Activated CD8-positive, alpha-beta T cell treated with anti-CD3 and anti-CD28 coated beads, Interleukin-2, amount 10 ng/mL, durations not matched to agents 7 days and 5 days (primary cell): ENCODE results near the gene ZNF469. TPM values are rescaled to one million over a fixed set of nuclear protein-coding genes. Genes with fewer than 3 reads are reported as not detected.
A peak's percentile ranks its signal among the peaks of the same experiment; 100 is the strongest.
"Not testable (repeated sequence)": the region's sequence is repeated elsewhere in the genome, so short reads cannot be mapped to it uniquely, and the experiment has no call there.

Experiments
- ATAC-seq: fragments of 150-1000 bp; cut with Tn5 transposase; one replicate; pipeline ENCODE4 v1.10.0; 2021; ENCODE audit warnings: moderate library complexity
- CTCF ChIA-PET: fragments of 350-600 bp; sonication (Branson Sonifier 250); formaldehyde crosslinking; loops from one replicate; lab custom pipeline; 2021; ENCODE audit warnings: antibody characterized with exemption; lab: Charles Lee
- POLR2A ChIA-PET: fragments of 350-600 bp; sonication (Branson Sonifier 250); formaldehyde crosslinking; loops from one replicate; lab custom pipeline; 2021; ENCODE audit warnings: antibody characterized with exemption; lab: Charles Lee
- DNase-seq: peaks from one replicate; pipeline ENCODE4 v3.0.0-alpha.2; 2020
- H3K27ac Mint-ChIP-seq: one replicate; pipeline ENCODE4 v1.8.0; 2021; ENCODE audit warnings: mild to moderate bottlenecking, mixed read lengths
- H3K27me3 Mint-ChIP-seq: one replicate; pipeline ENCODE4 v1.8.0; 2021; ENCODE audit warnings: low read depth, mixed read lengths
- H3K36me3 Mint-ChIP-seq: one replicate; pipeline ENCODE4 v1.8.0; 2021; ENCODE audit warnings: low read depth, mixed read lengths
- H3K4me1 Mint-ChIP-seq: one replicate; pipeline ENCODE4 v1.8.0; 2021; ENCODE audit warnings: low read depth, mixed read lengths
- H3K4me3 Mint-ChIP-seq: one replicate; pipeline ENCODE4 v1.8.0; 2021; ENCODE audit warnings: mild to moderate bottlenecking, mixed read lengths
- H3K9me3 Mint-ChIP-seq: one replicate; pipeline ENCODE4 v1.8.0; 2022; ENCODE audit warnings: mixed read lengths; ENCODE audit not compliant: insufficient read depth
- total RNA-seq, 2 experiments: library from RNA; stranded (reverse); gene quantifications; one replicate each; pipeline ENCODE4 v1.2.3, GENCODE V29; 2021

Gene ZNF469
- total RNA-seq, 2 experiments from 2014 or later = 0.66 to 0.83 TPM

GRCh38 chr16:88405216-88406060, 22.7 kb downstream of the ZNF469 start:
- ChIA-PET POLR2A (no interaction called here), CTCF (no interaction called here)
- Mint-ChIP-seq H3K36me3 (no peaks in the 10 kb centered on the region), H3K4me1 (peaks cover 14% of the 10 kb centered on the region), H3K9me3 (no peaks in the 10 kb centered on the region), H3K4me3 (no peak overlapping the region), H3K27ac (no peak overlapping the region), H3K27me3 (no peaks in the 10 kb centered on the region)
- no peak for ATAC-seq
- no peak for DNase-seq

- DNase-seq = no peak
- H3K4me3 Mint-ChIP-seq = no peak overlapping the region
- CTCF ChIA-PET = no interaction called here
- POLR2A ChIA-PET = interaction anchor here (0.6 kb wide), 1 partner anchor 1800 kb away, joined by 3 read pairs; no protein-coding TSS in a partner anchor
- H3K4me1 Mint-ChIP-seq = peaks cover 14% of the 10 kb centered on the region
- peak overlapping the region; percentile 43 for H3K27ac Mint-ChIP-seq
- no peaks in the 10 kb centered on the region for H3K9me3 Mint-ChIP-seq
- no peaks in the 10 kb centered on the region for H3K27me3 Mint-ChIP-seq
- no peaks in the 10 kb centered on the region for H3K36me3 Mint-ChIP-seq
- no peak for ATAC-seq
Measured at GRCh38 chr16:88406096-88407041, 23.6 kb downstream of the ZNF469 start.

GRCh38 chr16:88407042-88407420, 24.3 kb downstream of the ZNF469 start:
- ATAC-seq (no peak), DNase-seq (no peak)
- Mint-ChIP-seq H3K36me3 (no peaks in the 10 kb centered on the region), H3K27ac (no peak overlapping the region), H3K27me3 (no peaks in the 10 kb centered on the region), H3K4me3 (no peak overlapping the region), H3K9me3 (no peaks in the 10 kb centered on the region), H3K4me1 (peaks cover 14% of the 10 kb centered on the region)
- ChIA-PET POLR2A (no interaction called here), CTCF (no interaction called here)

- POLR2A ChIA-PET = no interaction called here
- H3K4me1 Mint-ChIP-seq = peaks cover 14% of the 10 kb centered on the region
Measured at GRCh38 chr16:88407807-88408206, 25.0 kb downstream of the ZNF469 start.

GRCh38 chr16:88408561-88409142, 25.9 kb downstream of the ZNF469 start:
- Mint-ChIP-seq H3K27me3 (no peaks in the 10 kb centered on the region), H3K27ac (no peak overlapping the region), H3K36me3 (no peaks in the 10 kb centered on the region), H3K4me1 (peaks cover 14% of the 10 kb centered on the region), H3K9me3 (no peaks in the 10 kb centered on the region), H3K4me3 (no peak overlapping the region)
- ChIA-PET POLR2A (no interaction called here), CTCF (no interaction called here)
- ATAC-seq = no peak
- DNase-seq = no peak

More at GRCh38 chr16:88407807-88408206, 25.0 kb downstream of the ZNF469 start:
- CTCF ChIA-PET = interaction anchor here (0.8 kb wide), 1 partner anchor 120 kb away, joined by 3 read pairs; no protein-coding TSS in a partner anchor
- Mint-ChIP-seq H3K36me3 (no peaks in the 10 kb centered on the region), H3K27ac (peak overlapping the region; percentile 78), H3K4me3 (peak overlapping the region; percentile 22), H3K9me3 (no peaks in the 10 kb centered on the region), H3K27me3 (no peaks in the 10 kb centered on the region)
- ATAC-seq (peak; percentile 16), DNase-seq (peak; percentile 28)

GRCh38 chr16:88409296-88410065, 26.7 kb downstream of the ZNF469 start:
- DNase-seq (no peak), ATAC-seq (no peak)
- Mint-ChIP-seq H3K9me3 (no peaks in the 10 kb centered on the region), H3K27me3 (no peaks in the 10 kb centered on the region), H3K4me1 (peaks cover 14% of the 10 kb centered on the region), H3K27ac (peak overlapping the region; percentile 42), H3K4me3 (no peak overlapping the region), H3K36me3 (no peaks in the 10 kb centered on the region)
- ChIA-PET CTCF (no interaction called here), POLR2A (no interaction called here)

GRCh38 chr16:88410297-88410968, 27.7 kb downstream of the ZNF469 start:
- H3K4me1 Mint-ChIP-seq = peaks cover 14% of the 10 kb centered on the region
- DNase-seq, POLR2A ChIA-PET, CTCF ChIA-PET, H3K4me3 Mint-ChIP-seq, H3K36me3 Mint-ChIP-seq, ATAC-seq, H3K27me3 Mint-ChIP-seq, H3K9me3 Mint-ChIP-seq, H3K27ac Mint-ChIP-seq: not testable (repeated sequence)

GRCh38 chr16:88411951-88412576, 29.3 kb downstream of the ZNF469 start:
- no peak for DNase-seq
- Mint-ChIP-seq H3K4me3 (no peak overlapping the region), H3K4me1 (peaks cover 14% of the 10 kb centered on the region), H3K9me3 (no peaks in the 10 kb centered on the region), H3K27me3 (no peaks in the 10 kb centered on the region), H3K36me3 (no peaks in the 10 kb centered on the region), H3K27ac (no peak overlapping the region)
- CTCF ChIA-PET = no interaction called here
- no peak for ATAC-seq
- POLR2A ChIA-PET = no interaction called here

- no peak for ATAC-seq
- no peak overlapping the region for H3K4me3 Mint-ChIP-seq
- no peak overlapping the region for H3K27ac Mint-ChIP-seq
- H3K36me3 Mint-ChIP-seq = no peaks in the 10 kb centered on the region
- H3K9me3 Mint-ChIP-seq = no peaks in the 10 kb centered on the region
- no peak for DNase-seq
- no peaks in the 10 kb centered on the region for H3K27me3 Mint-ChIP-seq
- ChIA-PET CTCF (no interaction called here), POLR2A (no interaction called here)
- peaks cover 8% of the 10 kb centered on the region for H3K4me1 Mint-ChIP-seq
Measured at GRCh38 chr16:88412766-88413165, 30.0 kb downstream of the ZNF469 start.

GRCh38 chr16:88413231-88413630, 30.5 kb downstream of the ZNF469 start:
- ChIA-PET CTCF (no interaction called here), POLR2A (no interaction called here)
- Mint-ChIP-seq H3K4me3 (no peak overlapping the region), H3K27me3 (no peaks in the 10 kb centered on the region), H3K9me3 (no peaks in the 10 kb centered on the region), H3K4me1 (peaks cover 3% of the 10 kb centered on the region), H3K36me3 (no peaks in the 10 kb centered on the region), H3K27ac (no peak overlapping the region)
- no peak for DNase-seq
- no peak for ATAC-seq
